Rectal smooth muscle tissue (tissue), 1 donor: ENCODE results near the gene COL23A1.
"Not testable (repeated sequence)": the region's sequence is repeated elsewhere in the genome, so short reads cannot be mapped to it uniquely, and the experiment has no call there.

Source experiments
- H3K27ac ChIP-seq: one replicate; pipeline ENCODE4 v1.7.0; 2013; ENCODE audit warnings: low read depth, low read length, inconsistent platforms
- H3K27me3 ChIP-seq: one replicate; pipeline ENCODE4 v1.7.0; 2013; ENCODE audit warnings: low read length; ENCODE audit not compliant: control insufficient read depth, insufficient read depth
- H3K36me3 ChIP-seq: one replicate; pipeline ENCODE4 v1.7.0; 2013; ENCODE audit warnings: low read length; ENCODE audit not compliant: control insufficient read depth, insufficient read depth
- H3K4me1 ChIP-seq: one replicate; pipeline ENCODE4 v1.7.0; 2013; ENCODE audit warnings: low read length; ENCODE audit not compliant: control insufficient read depth, insufficient read depth
- H3K4me3 ChIP-seq: one replicate; pipeline ENCODE4 v1.7.0; 2013; ENCODE audit warnings: low read length
- H3K9ac ChIP-seq: one replicate; pipeline ENCODE4 v1.7.0; 2013; ENCODE audit warnings: low read length

Gene COL23A1

GRCh38 chr5:178244576-178244975 is 345.6 kb downstream of the COL23A1 start:
- H3K4me3 ChIP-seq = no peak overlapping the region
- no peaks in the 10 kb centered on the region for H3K27me3 ChIP-seq
- H3K9ac ChIP-seq = no peak overlapping the region
- H3K4me1 ChIP-seq = no peaks in the 10 kb centered on the region
- no peak overlapping the region for H3K27ac ChIP-seq
- H3K36me3 ChIP-seq = no peaks in the 10 kb centered on the region

- Histone ChIP-seq H3K27ac (no peak overlapping the region), H3K4me1 (no peaks in the 10 kb centered on the region), H3K9ac (no peak overlapping the region), H3K27me3 (no peaks in the 10 kb centered on the region), H3K4me3 (no peak overlapping the region), H3K36me3 (no peaks in the 10 kb centered on the region)
Measured at GRCh38 chr5:178242416-178242815, 347.8 kb downstream of the COL23A1 start.

- H3K36me3 ChIP-seq = no peaks in the 10 kb centered on the region
- H3K27me3 ChIP-seq = no peaks in the 10 kb centered on the region
- no peaks in the 10 kb centered on the region for H3K4me1 ChIP-seq
- H3K4me3 ChIP-seq = no peak overlapping the region
- H3K9ac ChIP-seq = no peak overlapping the region
- H3K27ac ChIP-seq = no peak overlapping the region
Measured at GRCh38 chr5:178241688-178242231, 348.4 kb downstream of the COL23A1 start.

- no peak overlapping the region for H3K4me3 ChIP-seq
- no peaks in the 10 kb centered on the region for H3K27me3 ChIP-seq
- H3K4me1 ChIP-seq = no peaks in the 10 kb centered on the region
- H3K9ac ChIP-seq = no peak overlapping the region
- no peak overlapping the region for H3K27ac ChIP-seq
- no peaks in the 10 kb centered on the region for H3K36me3 ChIP-seq
Measured at GRCh38 chr5:178241231-178241663, 348.9 kb downstream of the COL23A1 start.

- Histone ChIP-seq H3K4me1 (no peaks in the 10 kb centered on the region), H3K27ac (no peak overlapping the region), H3K4me3 (no peak overlapping the region)
Measured at GRCh38 chr5:178240766-178241165, 349.4 kb downstream of the COL23A1 start.

GRCh38 chr5:178240341-178240741 is 349.9 kb downstream of the COL23A1 start:
- H3K4me1 ChIP-seq = no peaks in the 10 kb centered on the region
- no peak overlapping the region for H3K27ac ChIP-seq
- H3K36me3 ChIP-seq = no peaks in the 10 kb centered on the region
- no peak overlapping the region for H3K4me3 ChIP-seq
- H3K9ac ChIP-seq = no peak overlapping the region
- no peaks in the 10 kb centered on the region for H3K27me3 ChIP-seq

More at GRCh38 chr5:178240766-178241165, 349.4 kb downstream of the COL23A1 start:
- H3K36me3 ChIP-seq = no peaks in the 10 kb centered on the region
- H3K9ac ChIP-seq = no peak overlapping the region
- H3K27me3 ChIP-seq = no peaks in the 10 kb centered on the region

GRCh38 chr5:178239626-178240301 is 350.4 kb downstream of the COL23A1 start:
- not testable (repeated sequence) for H3K4me3 ChIP-seq, H3K27ac ChIP-seq, H3K27me3 ChIP-seq, H3K4me1 ChIP-seq, H3K36me3 ChIP-seq, H3K9ac ChIP-seq

- Histone ChIP-seq H3K4me3 (no peak overlapping the region), H3K27ac (no peak overlapping the region), H3K9ac (no peak overlapping the region), H3K27me3 (no peaks in the 10 kb centered on the region), H3K36me3 (no peaks in the 10 kb centered on the region), H3K4me1 (no peaks in the 10 kb centered on the region)
Measured at GRCh38 chr5:178238711-178239592, 351.2 kb downstream of the COL23A1 start.

GRCh38 chr5:178238313-178238635 is 351.9 kb downstream of the COL23A1 start:
- no peaks in the 10 kb centered on the region for H3K27me3 ChIP-seq
- no peak overlapping the region for H3K9ac ChIP-seq
- H3K4me1 ChIP-seq = no peaks in the 10 kb centered on the region
- H3K36me3 ChIP-seq = no peaks in the 10 kb centered on the region
- H3K27ac ChIP-seq = no peak overlapping the region
- H3K4me3 ChIP-seq = no peak overlapping the region

GRCh38 chr5:178237431-178238312 is 352.5 kb downstream of the COL23A1 start:
- Histone ChIP-seq H3K4me3 (no peak overlapping the region), H3K27ac (no peak overlapping the region), H3K4me1 (no peaks in the 10 kb centered on the region), H3K27me3 (no peaks in the 10 kb centered on the region), H3K9ac (no peak overlapping the region), H3K36me3 (no peaks in the 10 kb centered on the region)

GRCh38 chr5:178236679-178237078 is 353.5 kb downstream of the COL23A1 start:
- no peak overlapping the region for H3K9ac ChIP-seq
- peaks cover 1% of the 10 kb centered on the region for H3K4me1 ChIP-seq
- no peak overlapping the region for H3K4me3 ChIP-seq

GRCh38 chr5:178236126-178236525 is 354.1 kb downstream of the COL23A1 start:
- Histone ChIP-seq H3K4me3 (no peak overlapping the region), H3K27me3 (no peaks in the 10 kb centered on the region), H3K4me1 (peaks cover 7% of the 10 kb centered on the region), H3K36me3 (peaks cover 1% of the 10 kb centered on the region), H3K27ac (no peak overlapping the region), H3K9ac (no peak overlapping the region)

More at GRCh38 chr5:178236679-178237078, 353.5 kb downstream of the COL23A1 start:
- H3K27ac ChIP-seq = no peak overlapping the region
- no peaks in the 10 kb centered on the region for H3K27me3 ChIP-seq
- H3K36me3 ChIP-seq = no peaks in the 10 kb centered on the region
